Osteoblast (primary cell): ENCODE results near the gene SPSB3. TPM values are rescaled to one million over a fixed set of nuclear protein-coding genes. Genes with fewer than 3 reads are reported as not detected.

Experiments
- DNase-seq: peaks from one replicate; pipeline ENCODE4 v3.0.0; 2011; ENCODE audit warnings: low spot score, mixed read lengths; ENCODE audit not compliant: insufficient read length; ENCODE audit errors: missing footprints
- H2AFZ ChIP-seq: 2 replicates; pipeline ENCODE4 v1.6.0; 2011; ENCODE audit warnings: mild to moderate bottlenecking, low read length
- H3K27ac ChIP-seq: 2 replicates; pipeline ENCODE4 v1.5.1; 2011; ENCODE audit warnings: mild to moderate bottlenecking, low read depth, low read length, moderate library complexity
- H3K27me3 ChIP-seq: 2 replicates; pipeline ENCODE4 v1.6.0; 2012; ENCODE audit warnings: mild to moderate bottlenecking, control low read depth, inconsistent platforms, low read length, moderate library complexity; ENCODE audit not compliant: insufficient read depth
- H3K36me3 ChIP-seq: 2 replicates; pipeline ENCODE4 v1.5.1; 2011; ENCODE audit warnings: mild to moderate bottlenecking, low read length, control low read depth, moderate library complexity; ENCODE audit not compliant: insufficient read depth
- H3K4me1 ChIP-seq: 2 replicates; pipeline ENCODE4 v1.5.1; 2011; ENCODE audit warnings: mild to moderate bottlenecking, low read length, control low read depth, moderate library complexity; ENCODE audit not compliant: insufficient read depth
- H3K4me2 ChIP-seq: 2 replicates; pipeline ENCODE4 v1.6.0; 2011; ENCODE audit warnings: mild to moderate bottlenecking, low read length; ENCODE audit not compliant: insufficient read depth
- H3K4me3 ChIP-seq: fragments of 200-600 bp; sonication (generic); 3 replicates; pipeline ENCODE4 v1.5.1; 2012; ENCODE audit warnings: mild to moderate bottlenecking, low read length, inconsistent platforms; ENCODE audit not compliant: insufficient read depth
- H3K79me2 ChIP-seq: 2 replicates; pipeline ENCODE4 v1.6.0; 2012; ENCODE audit warnings: mild to moderate bottlenecking, low read length, control low read depth, inconsistent platforms; ENCODE audit not compliant: insufficient read depth
- H3K9me3 ChIP-seq: 2 replicates; pipeline ENCODE4 v1.5.1; 2011; ENCODE audit warnings: low read depth, low read length, control low read depth
- H4K20me1 ChIP-seq: 2 replicates; pipeline ENCODE4 v1.6.0; 2012; ENCODE audit warnings: mild to moderate bottlenecking, low read length, control low read depth; ENCODE audit not compliant: insufficient read depth
- CTCF ChIP-seq: IDR thresholded peaks from 2 replicates; pipeline ENCODE4 v1.5.1; 2011; ENCODE audit warnings: mild to moderate bottlenecking, low read depth, low read length, moderate library complexity; ENCODE audit errors: extremely low read depth
- total RNA-seq: library from RNA; depleted of rRNA; stranded (reverse); fragments of >200 nt; gene quantifications from 2 replicates; pipeline ENCODE4 v1.2.3, GENCODE V29; 2012

The SPSB3 gene
- total RNA-seq, 1 donor, result 42.3 TPM

- Histone ChIP-seq H3K4me3 (no peak overlapping the region), H3K27me3 (no peaks in the 10 kb centered on the region), H3K4me1 (peaks cover 9% of the 10 kb centered on the region), H3K9me3 (no peaks in the 10 kb centered on the region), H2AFZ (no peak overlapping the region), H3K79me2 (peaks cover 46% of the 10 kb centered on the region), H3K4me2 (no peak overlapping the region), H3K27ac (no peak overlapping the region), H4K20me1 (peaks cover 26% of the 10 kb centered on the region), H3K36me3 (peaks cover 16% of the 10 kb centered on the region)
- no peak for TF ChIP-seq CTCF
- DNase-seq, result peak; percentile 65
Measured at GRCh38 chr16:1788095-1788707, 5.8 kb upstream of the SPSB3 start.

- H3K36me3 ChIP-seq, result peaks cover 16% of the 10 kb centered on the region
- H3K9me3 ChIP-seq, result no peaks in the 10 kb centered on the region
- H3K4me3 ChIP-seq, result no peak overlapping the region
- H3K4me2 ChIP-seq, result no peak overlapping the region
- DNase-seq, result peak; percentile 67
- no peaks in the 10 kb centered on the region for H3K27me3 ChIP-seq
- H3K79me2 ChIP-seq, result peaks cover 47% of the 10 kb centered on the region
- H2AFZ ChIP-seq, result no peak overlapping the region
- no peak overlapping the region for H3K27ac ChIP-seq
- H3K4me1 ChIP-seq, result peaks cover 9% of the 10 kb centered on the region
- TF ChIP-seq CTCF, result no peak
- peaks cover 26% of the 10 kb centered on the region for H4K20me1 ChIP-seq
Measured at GRCh38 chr16:1787322-1788094, 5.1 kb upstream of the SPSB3 start.

GRCh38 chr16:1787056-1787321 lies 4.6 kb upstream of the SPSB3 start:
- no peaks in the 10 kb centered on the region for H3K9me3 ChIP-seq
- peaks cover 16% of the 10 kb centered on the region for H3K36me3 ChIP-seq
- H3K4me3 ChIP-seq, result no peak overlapping the region
- no peak overlapping the region for H3K27ac ChIP-seq
- TF ChIP-seq CTCF, result no peak
- DNase-seq, result peak; percentile 63
- H3K4me1 ChIP-seq, result peaks cover 9% of the 10 kb centered on the region
- H3K4me2 ChIP-seq, result no peak overlapping the region
- H4K20me1 ChIP-seq, result peaks cover 26% of the 10 kb centered on the region
- no peak overlapping the region for H2AFZ ChIP-seq
- H3K27me3 ChIP-seq, result no peaks in the 10 kb centered on the region
- peaks cover 47% of the 10 kb centered on the region for H3K79me2 ChIP-seq

- peaks cover 16% of the 10 kb centered on the region for H3K36me3 ChIP-seq
- peaks cover 47% of the 10 kb centered on the region for H3K79me2 ChIP-seq
Measured at GRCh38 chr16:1786242-1787055, 4.1 kb upstream of the SPSB3 start.

More at GRCh38 chr16:1786242-1787055, 4.1 kb upstream of the SPSB3 start:
- Histone ChIP-seq H3K27ac (no peak overlapping the region), H3K27me3 (no peaks in the 10 kb centered on the region), H4K20me1 (peaks cover 29% of the 10 kb centered on the region), H2AFZ (no peak overlapping the region), H3K4me3 (no peak overlapping the region), H3K4me2 (no peak overlapping the region), H3K9me3 (no peaks in the 10 kb centered on the region), H3K4me1 (peaks cover 11% of the 10 kb centered on the region)
- no peak for TF ChIP-seq CTCF
- peak; percentile 69 for DNase-seq
